Retinal pigment epithelial cell (primary cell): ENCODE data around the gene APOBEC3B.
A peak's percentile ranks its signal among the peaks of the same experiment; 100 is the strongest.
"Not testable (repeated sequence)": the region's sequence is repeated elsewhere in the genome, so short reads cannot be mapped to it uniquely, and the experiment has no call there.

Experiments used
- DNase-seq: peaks from one replicate; pipeline ENCODE4 v3.0.0-alpha.2; 2010; ENCODE audit warnings: low read depth
- H3K4me3 ChIP-seq: 2 replicates; pipeline ENCODE4 v1.5.1; 2011; ENCODE audit warnings: mild to moderate bottlenecking, low read length, control low read depth, moderate library complexity
- CTCF ChIP-seq: conservative IDR thresholded peaks from 2 replicates; pipeline ENCODE4 v1.5.1; 2011; ENCODE audit warnings: low read depth, low read length, control low read depth, inconsistent platforms

The APOBEC3B gene

GRCh38 chr22:38973289-38974169, 8.6 kb upstream of the APOBEC3B start:
- no peak for DNase-seq
- peak; percentile 96 for TF ChIP-seq CTCF
- no peak overlapping the region for H3K4me3 ChIP-seq

GRCh38 chr22:38974170-38974825, 7.8 kb upstream of the APOBEC3B start:
- no peak for DNase-seq
- TF ChIP-seq CTCF: no peak

GRCh38 chr22:38974826-38975175, 7.3 kb upstream of the APOBEC3B start:
- no peak overlapping the region for H3K4me3 ChIP-seq
- no peak for DNase-seq
- no peak for TF ChIP-seq CTCF

More at GRCh38 chr22:38974170-38974825, 7.8 kb upstream of the APOBEC3B start:
- no peak overlapping the region for H3K4me3 ChIP-seq

- DNase-seq: not testable (repeated sequence)
Measured at GRCh38 chr22:38977289-38977688, 4.9 kb upstream of the APOBEC3B start.

GRCh38 chr22:38980587-38980986, 1.6 kb upstream of the APOBEC3B start:
- not testable (repeated sequence) for DNase-seq, H3K4me3 ChIP-seq

More at GRCh38 chr22:38977289-38977688, 4.9 kb upstream of the APOBEC3B start:
- H3K4me3 ChIP-seq: not testable (repeated sequence)

- peak overlapping the region; percentile 31 for H3K4me3 ChIP-seq
- no peak for DNase-seq
- TF ChIP-seq CTCF: peak; percentile 56
Measured at GRCh38 chr22:38981005-38981991, 849 bp upstream of the APOBEC3B start.

GRCh38 chr22:38984224-38984623, 2.1 kb downstream of the APOBEC3B start:
- DNase-seq: no peak
- no peak for TF ChIP-seq CTCF
- no peak overlapping the region for H3K4me3 ChIP-seq

GRCh38 chr22:38984784-38985757, 2.9 kb downstream of the APOBEC3B start:
- not testable (repeated sequence) for H3K4me3 ChIP-seq
- peak; percentile 44 for DNase-seq
